Nephron progenitor cell (in vitro differentiated cells): ENCODE data around the gene POLR3A.
"Not testable (repeated sequence)": the region's sequence is repeated elsewhere in the genome, so short reads cannot be mapped to it uniquely, and the experiment has no call there.

Experiments used
- DNase-seq: peaks from one replicate; pipeline ENCODE4 v3.0.0; 2021
- H3K27ac Mint-ChIP-seq: 2 replicates; pipeline ENCODE4 v1.8.0; 2021; ENCODE audit warnings: mild to moderate bottlenecking, moderate library complexity, mixed read lengths
- H3K27me3 Mint-ChIP-seq: 2 replicates; pipeline ENCODE4 v1.8.0; 2021; ENCODE audit warnings: mild to moderate bottlenecking, low read depth, mixed read lengths; ENCODE audit not compliant: poor library complexity
- H3K36me3 Mint-ChIP-seq: 2 replicates; pipeline ENCODE4 v1.8.0; 2021; ENCODE audit warnings: low read depth, mixed read lengths
- H3K4me1 Mint-ChIP-seq: 2 replicates; pipeline ENCODE4 v1.8.0; 2021; ENCODE audit warnings: mixed read lengths
- H3K4me3 Mint-ChIP-seq: 2 replicates; pipeline ENCODE4 v1.8.0; 2021; ENCODE audit warnings: mild to moderate bottlenecking, moderate library complexity, mixed read lengths
- H3K9me3 Mint-ChIP-seq: 2 replicates; pipeline ENCODE4 v1.8.0; 2021; ENCODE audit warnings: mild to moderate bottlenecking, moderate library complexity, mixed read lengths
- TF ChIP-seq, protein P1 (sequence below): fragments of 200-600 bp; sonication (generic); IDR thresholded peaks from 2 replicates; pipeline ENCODE4 v1.5.0; 2021; ENCODE audit warnings: antibody characterized with exemption

POLR3A gene

GRCh38 chr10:78029269-78030226 is at the start of gene POLR3A:
Gene POLR3A, minus strand, starts transcription at chr10:78029515. Its CDS starts 108 bp downstream, at chr10:78029407.
- H3K4me3 Mint-ChIP-seq, result peak within 1 kb of the TSS; percentile 98
- H3K27me3 Mint-ChIP-seq, result peaks cover 4% of the 10 kb centered on the region
- H3K9me3 Mint-ChIP-seq, result no peaks in the 10 kb centered on the region
- DNase-seq, result peak; percentile 86
- TF ChIP-seq, protein P1, sequence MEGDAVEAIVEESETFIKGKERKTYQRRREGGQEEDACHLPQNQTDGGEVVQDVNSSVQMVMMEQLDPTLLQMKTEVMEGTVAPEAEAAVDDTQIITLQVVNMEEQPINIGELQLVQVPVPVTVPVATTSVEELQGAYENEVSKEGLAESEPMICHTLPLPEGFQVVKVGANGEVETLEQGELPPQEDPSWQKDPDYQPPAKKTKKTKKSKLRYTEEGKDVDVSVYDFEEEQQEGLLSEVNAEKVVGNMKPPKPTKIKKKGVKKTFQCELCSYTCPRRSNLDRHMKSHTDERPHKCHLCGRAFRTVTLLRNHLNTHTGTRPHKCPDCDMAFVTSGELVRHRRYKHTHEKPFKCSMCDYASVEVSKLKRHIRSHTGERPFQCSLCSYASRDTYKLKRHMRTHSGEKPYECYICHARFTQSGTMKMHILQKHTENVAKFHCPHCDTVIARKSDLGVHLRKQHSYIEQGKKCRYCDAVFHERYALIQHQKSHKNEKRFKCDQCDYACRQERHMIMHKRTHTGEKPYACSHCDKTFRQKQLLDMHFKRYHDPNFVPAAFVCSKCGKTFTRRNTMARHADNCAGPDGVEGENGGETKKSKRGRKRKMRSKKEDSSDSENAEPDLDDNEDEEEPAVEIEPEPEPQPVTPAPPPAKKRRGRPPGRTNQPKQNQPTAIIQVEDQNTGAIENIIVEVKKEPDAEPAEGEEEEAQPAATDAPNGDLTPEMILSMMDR, result peak; percentile 70
- peak within 1 kb of the TSS; percentile 97 for H3K27ac Mint-ChIP-seq
- peaks cover 24% of the 10 kb centered on the region for H3K36me3 Mint-ChIP-seq
- H3K4me1 Mint-ChIP-seq, result peaks cover 36% of the 10 kb centered on the region

- Mint-ChIP-seq H3K27me3 (peaks cover 2% of the 10 kb centered on the region), H3K27ac (no peak overlapping the region)
These were observed 49.4 kb upstream of the POLR3A start for GRCh38 chr10:78078539-78079330.

DNA sequence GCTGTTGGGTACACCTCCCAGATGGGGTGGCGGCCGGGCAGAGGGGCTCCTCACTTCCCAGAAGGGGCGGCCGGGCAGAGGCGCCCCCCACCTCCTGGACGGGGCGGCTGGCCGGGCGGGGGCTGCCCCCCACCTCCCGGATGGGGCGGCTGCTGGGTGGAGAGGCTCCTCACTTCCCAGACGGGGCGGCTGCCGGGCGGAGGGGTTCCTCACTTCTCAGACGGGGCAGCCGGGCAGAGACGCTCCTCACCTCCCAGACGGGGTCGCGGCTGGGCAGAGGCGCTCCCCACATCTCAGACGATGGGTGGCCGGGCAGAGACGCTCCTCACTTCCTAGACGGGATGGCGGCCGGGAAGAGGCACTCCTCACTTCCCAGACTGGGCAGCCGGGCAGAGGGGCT is 46.5 kb upstream of the POLR3A start:
- H3K9me3 Mint-ChIP-seq, result peaks cover 41% of the 10 kb centered on the region
- not testable (repeated sequence) for H3K36me3 Mint-ChIP-seq, DNase-seq, H3K27me3 Mint-ChIP-seq, H3K4me1 Mint-ChIP-seq, H3K4me3 Mint-ChIP-seq, H3K27ac Mint-ChIP-seq

More at GRCh38 chr10:78078539-78079330, 49.4 kb upstream of the POLR3A start:
- Mint-ChIP-seq H3K36me3 (peaks cover 5% of the 10 kb centered on the region), H3K9me3 (peaks cover 34% of the 10 kb centered on the region), H3K4me1 (no peaks in the 10 kb centered on the region), H3K4me3 (no peak overlapping the region)
- DNase-seq, result no peak
- TF ChIP-seq, protein P1, result no peak

DNA sequence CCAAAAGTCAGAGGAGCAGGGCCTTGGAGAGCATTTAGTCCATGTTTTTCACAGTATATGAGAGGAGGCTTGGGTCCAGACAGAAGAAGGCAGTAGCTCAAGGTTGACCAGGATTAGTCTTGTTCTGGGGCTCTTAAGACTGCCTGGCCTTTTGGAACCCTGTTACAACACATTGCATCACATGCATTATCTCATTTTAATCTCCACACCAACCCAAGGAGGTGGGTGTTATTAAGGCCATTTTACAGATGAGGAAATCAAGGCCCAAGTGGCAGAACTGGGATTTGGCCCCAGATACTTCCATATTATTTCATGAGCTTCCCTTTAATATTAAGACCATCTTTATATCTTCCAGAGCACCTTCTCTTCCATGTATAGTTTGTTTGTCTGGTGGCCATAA is 43.2 kb upstream of the POLR3A start:
- peaks cover 5% of the 10 kb centered on the region for H3K36me3 Mint-ChIP-seq
- H3K4me1 Mint-ChIP-seq, result no peaks in the 10 kb centered on the region
- no peak overlapping the region for H3K4me3 Mint-ChIP-seq
- no peak overlapping the region for H3K27ac Mint-ChIP-seq
- DNase-seq, result no peak
- peaks cover 2% of the 10 kb centered on the region for H3K27me3 Mint-ChIP-seq
- TF ChIP-seq, protein P1, result no peak
- H3K9me3 Mint-ChIP-seq, result peaks cover 40% of the 10 kb centered on the region

DNA sequence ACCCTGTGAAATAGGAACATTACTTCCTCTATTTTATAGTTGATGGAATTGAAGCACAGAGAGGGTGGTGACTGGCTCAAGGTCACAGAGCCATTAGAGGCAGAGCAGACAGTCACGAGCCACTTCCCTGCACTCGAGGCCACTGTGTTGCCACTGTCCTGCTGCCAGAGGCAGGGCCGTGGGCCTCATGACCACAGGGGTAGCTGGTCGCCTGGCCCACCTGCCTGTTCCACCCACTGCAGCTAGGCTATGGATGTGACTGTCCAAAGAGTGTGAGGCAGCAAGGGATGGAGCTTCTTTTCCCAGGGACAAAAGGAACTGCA is 42.5 kb upstream of the POLR3A start:
- peaks cover 3% of the 10 kb centered on the region for H3K4me1 Mint-ChIP-seq
- H3K36me3 Mint-ChIP-seq, result peaks cover 5% of the 10 kb centered on the region
- no peak overlapping the region for H3K4me3 Mint-ChIP-seq
- TF ChIP-seq, protein P1, result no peak
- peaks cover 2% of the 10 kb centered on the region for H3K27me3 Mint-ChIP-seq
- peaks cover 34% of the 10 kb centered on the region for H3K9me3 Mint-ChIP-seq
- DNase-seq, result no peak
- no peak overlapping the region for H3K27ac Mint-ChIP-seq

DNA sequence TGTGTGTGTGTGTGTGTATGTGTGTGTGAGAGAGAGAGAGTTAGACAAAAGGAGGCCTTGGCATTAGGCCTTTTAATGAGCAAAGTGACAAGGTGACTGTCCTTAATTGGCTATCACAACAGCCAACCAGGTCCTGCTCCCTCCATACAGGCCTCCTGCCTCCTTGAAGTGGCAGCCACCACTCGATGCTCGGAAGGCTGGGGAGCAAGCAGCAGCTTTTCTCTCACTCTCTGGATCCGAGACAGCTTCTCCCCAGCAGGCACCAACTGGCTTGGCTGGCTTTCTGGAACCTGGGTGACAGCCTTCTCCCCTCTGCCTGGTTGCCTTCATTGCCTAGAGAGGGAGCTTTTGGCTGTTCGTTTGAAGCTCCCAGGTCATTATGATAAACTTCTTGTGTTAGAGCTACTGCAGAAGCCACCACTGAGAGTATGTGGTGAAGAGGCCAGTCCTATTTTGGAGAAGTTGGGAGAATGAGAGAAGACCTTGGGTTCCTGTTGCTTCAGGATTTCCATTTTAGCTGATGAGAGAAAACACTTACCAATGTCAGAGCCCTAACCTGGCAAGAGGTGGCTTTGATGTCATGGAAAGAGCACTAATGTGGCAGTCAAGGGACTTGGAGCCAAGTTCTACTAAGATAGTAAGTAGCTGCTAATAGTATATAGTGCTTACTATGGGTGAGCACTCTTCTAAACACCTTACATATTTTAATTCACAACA is 42.0 kb upstream of the POLR3A start:
- TF ChIP-seq, protein P1, result no peak
- Mint-ChIP-seq H3K4me3 (no peak overlapping the region), H3K36me3 (peaks cover 5% of the 10 kb centered on the region), H3K27me3 (peaks cover 2% of the 10 kb centered on the region), H3K9me3 (peaks cover 28% of the 10 kb centered on the region), H3K4me1 (peaks cover 8% of the 10 kb centered on the region), H3K27ac (no peak overlapping the region)
- no peak for DNase-seq
